Tibial nerve (tissue), 4 donors: ENCODE results near the gene ANAPC10. TPM values are rescaled to one million over a fixed set of nuclear protein-coding genes. Genes with fewer than 3 reads are reported as not detected.
A peak's percentile ranks its signal among the peaks of the same experiment; 100 is the strongest.

ENCODE experiments used
- DNase-seq, 2 donors: peaks; one replicate each; pipeline ENCODE4 v3.0.0-alpha.2; 2019; ENCODE audit warnings: low spot score in 2 of 2
- H3K27ac ChIP-seq, 4 donors: fragments of 200-600 bp; sonication (generic) in 3 of 4; one replicate each; pipeline ENCODE4 v1.5.1; 2017 to 2019; ENCODE audit warnings: mild to moderate bottlenecking in 1 of 4
- H3K27me3 ChIP-seq, 2 donors: fragments of 200-600 bp; sonication (generic) in 1 of 2; one replicate each; pipeline versions ENCODE4 v1.5.1 to v1.6.0; 2017 to 2019
- H3K36me3 ChIP-seq, 3 donors: fragments of 200-600 bp; sonication (generic); one replicate each; pipeline ENCODE4 v1.5.1; 2018 to 2019
- H3K4me1 ChIP-seq, 4 donors: fragments of 200-600 bp; sonication (generic) in 3 of 4; one replicate each; pipeline ENCODE4 v1.5.1; 2017 to 2019
- H3K4me3 ChIP-seq, 4 donors: fragments of 200-600 bp; sonication (generic) in 3 of 4; one replicate each; pipeline ENCODE4 v1.5.1; 2017 to 2019; ENCODE audit warnings: mild to moderate bottlenecking in 1 of 4, moderate library complexity in 1 of 4
- H3K9me3 ChIP-seq, 4 donors: fragments of 200-600 bp; sonication (generic) in 3 of 4; one replicate each; pipeline ENCODE4 v1.5.1; 2017 to 2019
- CTCF ChIP-seq, 5 experiments: fragments of 200-600 bp in 3 of 5; fragments of 450-650 bp in 2 of 5; sonication (generic) in 3 of 5; IDR thresholded peaks; one replicate each; pipeline ENCODE4 v1.5.1; 2016 to 2019; ENCODE audit warnings: antibody characterized with exemption in 5 of 5, mild to moderate bottlenecking in 3 of 5, moderate library complexity in 2 of 5
- EP300 ChIP-seq, 2 donors: sonication (generic); formaldehyde crosslinking; IDR thresholded peaks; one replicate each; pipeline ENCODE4 v1.6.1; 2017; ENCODE audit warnings: antibody characterized with exemption in 2 of 2, mild to moderate bottlenecking in 1 of 2
- POLR2A ChIP-seq, 2 donors: fragments of 450-650 bp; IDR thresholded peaks; one replicate each; pipeline ENCODE4 v1.6.1; 2017; ENCODE audit warnings: antibody characterized with exemption in 2 of 2, mild to moderate bottlenecking in 2 of 2, moderate library complexity in 2 of 2
- WGBS, 2 donors: methylation state at CpG; one replicate each; pipeline ENCODE4 v1.1.5; 2018; 5-methylcytosine and 5-hydroxymethylcytosine counted together
- total RNA-seq, 4 donors: library from RNA; depleted of rRNA; stranded (reverse); fragments of >200 nt; gene quantifications; one replicate each; pipeline ENCODE4 v1.1.0, GENCODE V29; 2016

The ANAPC10 gene
- total RNA-seq, 4 donors from 2014 or later: 15.7 to 44.2 (median 21.9) TPM

DNA sequence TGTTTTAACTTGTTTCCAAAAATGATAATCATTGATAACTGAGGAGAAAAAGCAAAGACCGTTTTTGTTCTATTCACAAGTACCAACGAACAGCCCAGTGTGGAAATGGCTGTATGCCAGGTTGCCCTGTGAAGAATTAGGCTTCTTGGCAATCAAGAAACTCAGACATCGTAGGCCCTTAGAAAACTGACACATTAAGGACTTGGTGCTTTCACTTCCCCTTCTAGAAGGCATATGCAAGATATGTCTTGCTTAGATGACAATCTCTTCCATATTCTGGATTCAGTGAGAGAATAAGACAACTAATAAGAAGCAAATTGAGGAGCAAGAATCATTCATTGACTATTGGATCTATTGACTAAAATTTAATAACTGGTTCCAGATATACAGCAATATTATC is 56.6 kb downstream of the ANAPC10 start:
- TF ChIP-seq EP300 (IDR thresholded peaks at IDR 0.05): no peak
- no peak for TF ChIP-seq POLR2A (IDR thresholded peaks at IDR 0.05)
- no peak for TF ChIP-seq CTCF (IDR thresholded peaks at IDR 0.05)
- peak; percentile 16 to 32 for DNase-seq
- no peaks in the 10 kb centered on the region for H3K36me3 ChIP-seq
- H3K27me3 ChIP-seq: no peaks in the 10 kb centered on the region
- no peak overlapping the region for H3K27ac ChIP-seq
- H3K4me3 ChIP-seq: no peak overlapping the region
- H3K4me1 ChIP-seq: peaks cover 0 to 47% (median 5%) of the 10 kb centered on the region in 4 donors
- no peaks in the 10 kb centered on the region for H3K9me3 ChIP-seq
- 37 to 40% methylated on average over 3 of the region's 3 CpGs for WGBS, 2 donors

GRCh38 chr4:145035494-145036136 is 62.4 kb downstream of the ANAPC10 start:
- Histone ChIP-seq H3K27me3 (no peaks in the 10 kb centered on the region), H3K4me3 (no peak overlapping the region), H3K27ac (no peak overlapping the region), H3K9me3 (no peaks in the 10 kb centered on the region), H3K4me1 (peaks cover 0 to under 1% (median 0%) of the 10 kb centered on the region in 4 donors), H3K36me3 (peaks cover 0 to 36% (median 5%) of the 10 kb centered on the region in 3 donors)
- 87 to 92% methylated on average over 2 of the region's 2 CpGs for WGBS, 2 donors
- no peak for TF ChIP-seq CTCF (IDR thresholded peaks at IDR 0.05)
- DNase-seq: no peak

GRCh38 chr4:145034727-145035211 is 63.2 kb downstream of the ANAPC10 start:
- WGBS, 2 donors: 87 to 91% methylated on average over 6 of the region's 6 CpGs
- Histone ChIP-seq H3K36me3 (peaks cover 0 to 38% (median 5%) of the 10 kb centered on the region in 3 donors), H3K9me3 (no peaks in the 10 kb centered on the region), H3K27me3 (no peaks in the 10 kb centered on the region), H3K27ac (no peak overlapping the region), H3K4me3 (no peak overlapping the region), H3K4me1 (no peaks in the 10 kb centered on the region)
- no peak for TF ChIP-seq EP300 (IDR thresholded peaks at IDR 0.05)
- no peak for TF ChIP-seq CTCF (IDR thresholded peaks at IDR 0.05)
- TF ChIP-seq POLR2A (IDR thresholded peaks at IDR 0.05): no peak
- DNase-seq: no peak

DNA sequence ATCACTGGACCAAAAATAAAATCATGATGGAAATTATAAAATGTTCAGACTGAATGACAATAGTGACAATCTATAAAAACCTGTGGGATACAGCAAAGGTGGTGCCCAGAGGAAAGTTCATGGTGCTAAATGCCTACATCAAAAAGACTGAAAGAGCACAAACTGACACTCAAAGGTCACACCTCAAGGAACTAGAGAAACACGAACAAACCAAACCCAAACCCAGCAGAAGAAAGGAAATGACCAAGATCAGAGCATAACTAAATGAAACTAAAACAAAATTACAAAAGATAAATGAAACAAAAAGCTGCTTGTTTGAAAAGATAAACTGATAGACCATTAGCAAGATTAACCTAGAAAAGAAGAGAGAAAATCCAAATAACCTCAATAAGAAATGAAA is 78.7 kb downstream of the ANAPC10 start:
- peaks cover 0 to 28% (median 0%) of the 10 kb centered on the region in 3 donors for H3K36me3 ChIP-seq

More for the DNA sequence above, 78.7 kb downstream of the ANAPC10 start:
- Histone ChIP-seq H3K27ac (no peak overlapping the region), H3K4me3 (no peak overlapping the region), H3K27me3 (no peaks in the 10 kb centered on the region), H3K9me3 (peaks cover 0 to 63% (median 12%) of the 10 kb centered on the region in 4 donors), H3K4me1 (no peaks in the 10 kb centered on the region)
- WGBS, 2 donors: 61 to 71% methylated on average over 1 of the region's 1 CpG
- TF ChIP-seq CTCF (IDR thresholded peaks at IDR 0.05) (no peak), EP300 (IDR thresholded peaks at IDR 0.05) (no peak), POLR2A (IDR thresholded peaks at IDR 0.05) (no peak)
- DNase-seq: no peak
